K562 (cell line): ENCODE results near the gene ACSF2. TPM values are rescaled to one million over a fixed set of nuclear protein-coding genes. Genes with fewer than 3 reads are reported as not detected.

Source experiments
- ATF1 ChIP-seq, 2 experiments: fragments of 450-650 bp in 1 of 2; IDR thresholded peaks; 2 replicates each; pipeline ENCODE4 v1.6.1; 2016; ENCODE audit warnings: missing compliant biosample characterization in 1 of 2, missing genetic modification characterization in 1 of 2
- CBX2 ChIP-seq: fragments of 200-600 bp; sonication (generic); IDR thresholded peaks from one replicate; pipeline ENCODE4 v1.6.1; 2012; ENCODE audit warnings: mild to moderate bottlenecking, low read length, inconsistent platforms; ENCODE audit not compliant: insufficient read depth, poor library complexity, severe bottlenecking
- CREB1 ChIP-seq, 2 experiments: sonication (generic) in 1 of 2; formaldehyde crosslinking in 1 of 2; IDR thresholded peaks; 2 replicates each; pipeline versions ENCODE4 v1.6.1 to v1.8.0; 2012 to 2022; ENCODE audit warnings: inconsistent platforms in 1 of 2, mild to moderate bottlenecking in 1 of 2, missing genetic modification reagents in 1 of 2, moderate library complexity in 1 of 2
- KDM1A ChIP-seq, 2 experiments: fragments of 450-650 bp; IDR thresholded peaks; 2 replicates each; pipeline ENCODE4 v1.6.1; 2016; ENCODE audit warnings: mild to moderate bottlenecking in 2 of 2
- NFYB ChIP-seq: IDR thresholded peaks from 2 replicates; pipeline ENCODE4 v1.6.1; 2011; ENCODE audit warnings: mild to moderate bottlenecking, moderate library complexity; ENCODE audit not compliant: insufficient read length; ENCODE audit errors: extremely low read depth
- PHF20 ChIP-seq: fragments of 450-650 bp; IDR thresholded peaks from 2 replicates; pipeline ENCODE4 v1.6.1; 2018; ENCODE audit not compliant: partially characterized antibody
- SRF ChIP-seq, 2 experiments: fragments of 250-450, 450-650 bp in 1 of 2; sonication (Bioruptor Pico) in 1 of 2; sonication (generic) in 1 of 2; formaldehyde crosslinking; IDR thresholded peaks; 2 replicates each; pipeline versions ENCODE4 v1.5.0 to v1.5.1; 2020 to 2022; ENCODE audit warnings: mild to moderate bottlenecking in 1 of 2, missing genetic modification reagents in 1 of 2
- ZNF232 ChIP-seq: sonication (generic); formaldehyde crosslinking; IDR thresholded peaks from 2 replicates; pipeline ENCODE4 v1.8.0; 2022; ENCODE audit warnings: mild to moderate bottlenecking, missing genetic modification reagents
- polyA plus RNA-seq, 8 experiments: library from polyadenylated mRNA; depleted of rRNA in 4 of 8; stranded (reverse) in 5 of 8; unstranded in 3 of 8; fragments of >200 nt; fragmentation: Nextera tagmentation in 2 of 8; fragmentation: Illumina TruSeq in 1 of 8; extraction: Ambion mirVana in 2 of 8; extraction: Trizol in 1 of 8; gene quantifications; 2 replicates each; pipeline versions ENCODE4 v1.2.1 to v1.2.3, GENCODE V29; 2011 to 2014; ENCODE audit warnings: inconsistent platforms in 1 of 8, missing spikeins in 1 of 8
- total RNA-seq, 7 experiments: library from RNA; depleted of rRNA in 6 of 7; stranded (reverse); fragments of >200 nt in 6 of 7; fragmentation: Illumina TruSeq in 2 of 7; extraction: Trizol in 2 of 7; gene quantifications; 2 replicates each; pipeline versions ENCODE4 v1.2.1 to v1.2.3, GENCODE V29; 2011 to 2021; ENCODE audit warnings: low replicate concordance in 1 of 7
- TF ChIP-seq, protein P1 (sequence below): fragments of 450-650 bp; IDR thresholded peaks from 2 replicates; pipeline ENCODE4 v1.6.1; 2016; ENCODE audit warnings: missing biosample characterization, missing genetic modification characterization
- TF ChIP-seq, protein P2 (sequence below): sonication (generic); formaldehyde crosslinking; IDR thresholded peaks from 2 replicates; pipeline ENCODE4 v1.8.1; 2023; ENCODE audit warnings: mild to moderate bottlenecking, missing genetic modification reagents
- TF ChIP-seq, protein P3 (sequence below), 2 experiments: fragments of 450-650 bp; IDR thresholded peaks; 2 replicates each; pipeline ENCODE4 v1.6.1; 2016
- TF ChIP-seq, protein P4 (sequence below): sonication (generic); formaldehyde crosslinking; IDR thresholded peaks from 2 replicates; pipeline ENCODE4 v1.4.0; 2020; ENCODE audit warnings: mild to moderate bottlenecking, missing genetic modification reagents
- TF ChIP-seq, protein P5 (sequence below): fragments of 200-800 bp; sonication (Bioruptor generic); IDR thresholded peaks from 2 replicates; pipeline ENCODE4 v1.6.1; 2016; ENCODE audit warnings: missing genetic modification characterization, missing compliant biosample characterization

The ACSF2 gene
- total and polyA plus RNA-seq, 9 of the 15 experiments (the other 6 are each of a cell fraction or from before 2014, with no cell fraction given): 0.89 to 6.1 (median 3.5) TPM

DNA sequence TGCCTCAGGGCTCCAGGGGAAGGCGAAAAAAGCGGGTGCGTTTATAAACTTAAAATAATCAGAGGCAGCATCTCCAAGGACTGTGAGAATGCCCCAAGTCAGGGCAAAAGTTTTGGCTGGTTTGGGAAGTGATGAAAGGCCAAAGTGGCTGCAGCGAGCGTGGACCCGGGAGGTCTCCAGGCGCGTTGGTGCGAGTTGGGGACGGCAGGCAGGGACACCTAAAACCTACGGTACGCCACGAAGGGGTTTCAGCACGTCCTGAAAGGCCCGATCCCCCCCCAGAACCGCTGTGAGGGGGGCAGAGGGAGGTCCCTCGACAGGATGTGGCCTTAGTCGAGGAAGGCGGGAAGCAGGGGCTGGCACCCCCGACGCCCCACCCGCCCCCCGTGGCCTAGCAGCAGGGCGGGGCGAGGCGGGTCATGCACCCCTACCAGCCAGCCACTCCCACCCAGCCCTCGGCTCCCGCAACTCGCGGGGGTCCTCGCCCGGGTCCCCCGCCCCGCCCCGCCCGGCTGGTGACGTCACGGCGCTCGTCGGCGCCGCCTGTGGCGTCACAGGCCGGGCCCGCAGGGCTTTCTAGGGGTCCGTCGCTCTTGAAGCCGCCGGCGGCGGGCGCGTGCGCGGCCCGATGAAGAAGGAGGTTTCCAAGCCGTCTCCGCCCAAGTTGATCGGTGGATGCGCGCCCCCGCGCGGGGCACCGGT is 82.0 kb downstream of the ACSF2 start, which contains the start of gene MYCBPAP (continued):
- no peak for TF ChIP-seq SRF (CRISPR knock-in tag; IDR thresholded peaks at IDR 0.05)
- no peak for TF ChIP-seq CBX2
- no peak for TF ChIP-seq NFYB
- TF ChIP-seq, protein P1, sequence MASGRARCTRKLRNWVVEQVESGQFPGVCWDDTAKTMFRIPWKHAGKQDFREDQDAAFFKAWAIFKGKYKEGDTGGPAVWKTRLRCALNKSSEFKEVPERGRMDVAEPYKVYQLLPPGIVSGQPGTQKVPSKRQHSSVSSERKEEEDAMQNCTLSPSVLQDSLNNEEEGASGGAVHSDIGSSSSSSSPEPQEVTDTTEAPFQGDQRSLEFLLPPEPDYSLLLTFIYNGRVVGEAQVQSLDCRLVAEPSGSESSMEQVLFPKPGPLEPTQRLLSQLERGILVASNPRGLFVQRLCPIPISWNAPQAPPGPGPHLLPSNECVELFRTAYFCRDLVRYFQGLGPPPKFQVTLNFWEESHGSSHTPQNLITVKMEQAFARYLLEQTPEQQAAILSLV (tag): no peak
- no peak for TF ChIP-seq PHF20
- TF ChIP-seq, protein P2, sequence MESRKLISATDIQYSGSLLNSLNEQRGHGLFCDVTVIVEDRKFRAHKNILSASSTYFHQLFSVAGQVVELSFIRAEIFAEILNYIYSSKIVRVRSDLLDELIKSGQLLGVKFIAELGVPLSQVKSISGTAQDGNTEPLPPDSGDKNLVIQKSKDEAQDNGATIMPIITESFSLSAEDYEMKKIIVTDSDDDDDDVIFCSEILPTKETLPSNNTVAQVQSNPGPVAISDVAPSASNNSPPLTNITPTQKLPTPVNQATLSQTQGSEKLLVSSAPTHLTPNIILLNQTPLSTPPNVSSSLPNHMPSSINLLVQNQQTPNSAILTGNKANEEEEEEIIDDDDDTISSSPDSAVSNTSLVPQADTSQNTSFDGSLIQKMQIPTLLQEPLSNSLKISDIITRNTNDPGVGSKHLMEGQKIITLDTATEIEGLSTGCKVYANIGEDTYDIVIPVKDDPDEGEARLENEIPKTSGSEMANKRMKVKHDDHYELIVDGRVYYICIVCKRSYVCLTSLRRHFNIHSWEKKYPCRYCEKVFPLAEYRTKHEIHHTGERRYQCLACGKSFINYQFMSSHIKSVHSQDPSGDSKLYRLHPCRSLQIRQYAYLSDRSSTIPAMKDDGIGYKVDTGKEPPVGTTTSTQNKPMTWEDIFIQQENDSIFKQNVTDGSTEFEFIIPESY: peak; percentile 60; the same call in 1 of the 2 replicates
- TF ChIP-seq CREB1 (IDR thresholded peaks at IDR 0.05): peak; percentile 32; the same call in 1 of the 2 replicates
- no peak for TF ChIP-seq CREB1 (CRISPR knock-in tag; IDR thresholded peaks at IDR 0.05)
- TF ChIP-seq, protein P3, sequence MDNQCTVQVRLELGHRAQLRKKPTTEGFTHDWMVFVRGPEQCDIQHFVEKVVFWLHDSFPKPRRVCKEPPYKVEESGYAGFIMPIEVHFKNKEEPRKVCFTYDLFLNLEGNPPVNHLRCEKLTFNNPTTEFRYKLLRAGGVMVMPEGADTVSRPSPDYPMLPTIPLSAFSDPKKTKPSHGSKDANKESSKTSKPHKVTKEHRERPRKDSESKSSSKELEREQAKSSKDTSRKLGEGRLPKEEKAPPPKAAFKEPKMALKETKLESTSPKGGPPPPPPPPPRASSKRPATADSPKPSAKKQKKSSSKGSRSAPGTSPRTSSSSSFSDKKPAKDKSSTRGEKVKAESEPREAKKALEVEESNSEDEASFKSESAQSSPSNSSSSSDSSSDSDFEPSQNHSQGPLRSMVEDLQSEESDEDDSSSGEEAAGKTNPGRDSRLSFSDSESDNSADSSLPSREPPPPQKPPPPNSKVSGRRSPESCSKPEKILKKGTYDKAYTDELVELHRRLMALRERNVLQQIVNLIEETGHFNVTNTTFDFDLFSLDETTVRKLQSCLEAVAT (IDR thresholded peaks at IDR 0.05): no peak
- TF ChIP-seq, protein P4, sequence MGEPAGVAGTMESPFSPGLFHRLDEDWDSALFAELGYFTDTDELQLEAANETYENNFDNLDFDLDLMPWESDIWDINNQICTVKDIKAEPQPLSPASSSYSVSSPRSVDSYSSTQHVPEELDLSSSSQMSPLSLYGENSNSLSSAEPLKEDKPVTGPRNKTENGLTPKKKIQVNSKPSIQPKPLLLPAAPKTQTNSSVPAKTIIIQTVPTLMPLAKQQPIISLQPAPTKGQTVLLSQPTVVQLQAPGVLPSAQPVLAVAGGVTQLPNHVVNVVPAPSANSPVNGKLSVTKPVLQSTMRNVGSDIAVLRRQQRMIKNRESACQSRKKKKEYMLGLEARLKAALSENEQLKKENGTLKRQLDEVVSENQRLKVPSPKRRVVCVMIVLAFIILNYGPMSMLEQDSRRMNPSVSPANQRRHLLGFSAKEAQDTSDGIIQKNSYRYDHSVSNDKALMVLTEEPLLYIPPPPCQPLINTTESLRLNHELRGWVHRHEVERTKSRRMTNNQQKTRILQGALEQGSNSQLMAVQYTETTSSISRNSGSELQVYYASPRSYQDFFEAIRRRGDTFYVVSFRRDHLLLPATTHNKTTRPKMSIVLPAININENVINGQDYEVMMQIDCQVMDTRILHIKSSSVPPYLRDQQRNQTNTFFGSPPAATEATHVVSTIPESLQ (CRISPR knock-in tag): no peak
- no peak for TF ChIP-seq ATF1 (CRISPR knock-in tag; IDR thresholded peaks at IDR 0.05)
- peak; percentile 61 for TF ChIP-seq ATF1 (tag; IDR thresholded peaks at IDR 0.05)
- no peak for TF ChIP-seq ZNF232 (CRISPR knock-in tag)
- TF ChIP-seq KDM1A (IDR thresholded peaks at IDR 0.05): no peak
- TF ChIP-seq, protein P5, sequence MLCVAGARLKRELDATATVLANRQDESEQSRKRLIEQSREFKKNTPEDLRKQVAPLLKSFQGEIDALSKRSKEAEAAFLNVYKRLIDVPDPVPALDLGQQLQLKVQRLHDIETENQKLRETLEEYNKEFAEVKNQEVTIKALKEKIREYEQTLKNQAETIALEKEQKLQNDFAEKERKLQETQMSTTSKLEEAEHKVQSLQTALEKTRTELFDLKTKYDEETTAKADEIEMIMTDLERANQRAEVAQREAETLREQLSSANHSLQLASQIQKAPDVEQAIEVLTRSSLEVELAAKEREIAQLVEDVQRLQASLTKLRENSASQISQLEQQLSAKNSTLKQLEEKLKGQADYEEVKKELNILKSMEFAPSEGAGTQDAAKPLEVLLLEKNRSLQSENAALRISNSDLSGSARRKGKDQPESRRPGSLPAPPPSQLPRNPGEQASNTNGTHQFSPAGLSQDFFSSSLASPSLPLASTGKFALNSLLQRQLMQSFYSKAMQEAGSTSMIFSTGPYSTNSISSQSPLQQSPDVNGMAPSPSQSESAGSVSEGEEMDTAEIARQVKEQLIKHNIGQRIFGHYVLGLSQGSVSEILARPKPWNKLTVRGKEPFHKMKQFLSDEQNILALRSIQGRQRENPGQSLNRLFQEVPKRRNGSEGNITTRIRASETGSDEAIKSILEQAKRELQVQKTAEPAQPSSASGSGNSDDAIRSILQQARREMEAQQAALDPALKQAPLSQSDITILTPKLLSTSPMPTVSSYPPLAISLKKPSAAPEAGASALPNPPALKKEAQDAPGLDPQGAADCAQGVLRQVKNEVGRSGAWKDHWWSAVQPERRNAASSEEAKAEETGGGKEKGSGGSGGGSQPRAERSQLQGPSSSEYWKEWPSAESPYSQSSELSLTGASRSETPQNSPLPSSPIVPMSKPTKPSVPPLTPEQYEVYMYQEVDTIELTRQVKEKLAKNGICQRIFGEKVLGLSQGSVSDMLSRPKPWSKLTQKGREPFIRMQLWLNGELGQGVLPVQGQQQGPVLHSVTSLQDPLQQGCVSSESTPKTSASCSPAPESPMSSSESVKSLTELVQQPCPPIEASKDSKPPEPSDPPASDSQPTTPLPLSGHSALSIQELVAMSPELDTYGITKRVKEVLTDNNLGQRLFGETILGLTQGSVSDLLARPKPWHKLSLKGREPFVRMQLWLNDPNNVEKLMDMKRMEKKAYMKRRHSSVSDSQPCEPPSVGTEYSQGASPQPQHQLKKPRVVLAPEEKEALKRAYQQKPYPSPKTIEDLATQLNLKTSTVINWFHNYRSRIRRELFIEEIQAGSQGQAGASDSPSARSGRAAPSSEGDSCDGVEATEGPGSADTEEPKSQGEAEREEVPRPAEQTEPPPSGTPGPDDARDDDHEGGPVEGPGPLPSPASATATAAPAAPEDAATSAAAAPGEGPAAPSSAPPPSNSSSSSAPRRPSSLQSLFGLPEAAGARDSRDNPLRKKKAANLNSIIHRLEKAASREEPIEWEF (CRISPR knock-in tag): no peak
